MV-4-11 (cell line): ENCODE data around the gene BAIAP2L2.
"Not testable (repeated sequence)": the region's sequence is repeated elsewhere in the genome, so short reads cannot be mapped to it uniquely, and the experiment has no call there.

Experiments
- DNase-seq: peaks from one replicate; lab custom pipeline; 2025; lab: John Stamatoyannopoulos, UW

The BAIAP2L2 gene, protein sequence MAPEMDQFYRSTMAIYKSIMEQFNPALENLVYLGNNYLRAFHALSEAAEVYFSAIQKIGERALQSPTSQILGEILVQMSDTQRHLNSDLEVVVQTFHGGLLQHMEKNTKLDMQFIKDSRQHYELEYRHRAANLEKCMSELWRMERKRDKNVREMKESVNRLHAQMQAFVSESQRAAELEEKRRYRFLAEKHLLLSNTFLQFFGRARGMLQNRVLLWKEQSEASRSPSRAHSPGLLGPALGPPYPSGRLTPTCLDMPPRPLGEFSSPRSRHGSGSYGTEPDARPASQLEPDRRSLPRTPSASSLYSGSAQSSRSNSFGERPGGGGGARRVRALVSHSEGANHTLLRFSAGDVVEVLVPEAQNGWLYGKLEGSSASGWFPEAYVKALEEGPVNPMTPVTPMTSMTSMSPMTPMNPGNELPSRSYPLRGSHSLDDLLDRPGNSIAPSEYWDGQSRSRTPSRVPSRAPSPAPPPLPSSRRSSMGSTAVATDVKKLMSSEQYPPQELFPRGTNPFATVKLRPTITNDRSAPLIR

DNA sequence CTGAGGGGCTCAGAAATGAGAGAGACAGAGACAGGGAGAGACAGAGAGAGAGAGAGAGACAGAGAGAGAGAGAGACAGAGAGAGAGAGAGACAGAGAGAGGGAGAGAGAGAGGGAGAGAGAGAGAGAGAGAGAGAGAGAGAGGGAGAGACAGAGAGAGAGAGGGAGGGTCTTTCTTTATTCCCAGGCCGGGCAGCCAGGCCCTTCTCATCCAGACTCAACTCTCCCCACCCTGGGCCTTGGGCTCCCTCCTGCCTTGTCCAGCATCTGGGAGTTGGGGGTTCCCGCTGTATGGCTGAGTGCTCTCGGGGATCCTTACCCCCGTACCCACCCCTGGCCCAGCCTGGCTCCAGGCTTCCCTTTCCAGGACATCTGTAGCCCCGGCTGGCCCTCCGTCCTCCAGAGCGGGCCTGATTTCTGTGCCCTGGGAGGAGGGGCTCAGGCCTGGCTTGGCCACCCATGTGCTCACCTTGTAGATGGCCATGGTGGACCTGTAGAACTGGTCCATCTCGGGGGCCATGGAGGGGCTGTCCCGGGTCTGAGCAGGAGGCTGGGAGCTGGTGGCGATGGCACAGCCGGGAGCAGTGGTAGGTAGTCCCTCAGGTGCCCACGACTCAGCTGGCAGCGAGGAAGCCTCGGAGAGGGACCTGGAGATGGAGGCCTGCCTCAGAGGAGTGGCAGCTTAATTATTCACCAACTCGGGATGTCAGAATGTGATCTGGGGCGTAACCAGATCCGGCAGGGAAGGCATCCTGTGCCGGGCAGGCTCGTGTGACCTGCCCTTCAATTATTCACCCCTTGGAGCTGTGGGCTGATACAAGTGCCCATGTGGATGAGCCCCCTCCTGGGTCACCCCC lies at the start of gene BAIAP2L2:
Gene BAIAP2L2 (minus strand): TSS at position 677 of the 855 bp plus-strand sequence. CDS start 159 bp downstream, at position 518.
- DNase-seq = no peak

DNA sequence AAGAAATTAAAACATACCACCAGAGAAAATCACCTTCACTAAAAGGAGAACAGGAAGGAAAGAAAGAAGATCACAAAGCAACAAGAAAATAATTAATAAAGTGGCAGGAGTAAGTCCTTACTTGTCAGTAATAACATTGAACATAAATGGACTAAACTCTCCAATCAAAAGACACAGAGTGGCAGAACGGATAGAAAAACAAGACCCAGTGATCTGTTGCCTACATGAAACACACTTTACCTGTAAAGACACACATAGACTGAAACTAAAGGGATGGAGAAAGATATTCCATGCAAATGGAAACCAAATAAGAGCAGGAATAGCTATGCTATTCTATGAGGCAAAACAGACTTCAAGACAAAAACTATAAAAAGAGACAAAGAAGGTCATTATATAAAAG lies 45.2 kb upstream of the BAIAP2L2 start:
- no peak for DNase-seq

DNA sequence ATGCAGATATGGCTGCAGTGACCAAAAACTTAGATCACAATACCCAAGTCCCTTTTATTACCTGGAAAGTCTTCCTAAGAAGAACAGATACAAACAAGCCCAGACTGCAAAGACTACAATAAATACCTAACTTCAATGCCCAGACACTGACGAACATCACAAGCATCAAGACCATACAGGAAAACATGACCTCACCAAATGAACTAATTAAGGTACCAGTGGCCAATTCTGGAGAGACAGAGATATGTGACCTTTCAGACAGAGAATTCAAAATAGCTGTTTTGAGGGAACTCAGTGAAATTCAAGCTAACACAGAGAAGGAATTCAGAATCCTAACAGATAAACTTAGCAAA lies 44.1 kb upstream of the BAIAP2L2 start:
- DNase-seq = not testable (repeated sequence)

DNA sequence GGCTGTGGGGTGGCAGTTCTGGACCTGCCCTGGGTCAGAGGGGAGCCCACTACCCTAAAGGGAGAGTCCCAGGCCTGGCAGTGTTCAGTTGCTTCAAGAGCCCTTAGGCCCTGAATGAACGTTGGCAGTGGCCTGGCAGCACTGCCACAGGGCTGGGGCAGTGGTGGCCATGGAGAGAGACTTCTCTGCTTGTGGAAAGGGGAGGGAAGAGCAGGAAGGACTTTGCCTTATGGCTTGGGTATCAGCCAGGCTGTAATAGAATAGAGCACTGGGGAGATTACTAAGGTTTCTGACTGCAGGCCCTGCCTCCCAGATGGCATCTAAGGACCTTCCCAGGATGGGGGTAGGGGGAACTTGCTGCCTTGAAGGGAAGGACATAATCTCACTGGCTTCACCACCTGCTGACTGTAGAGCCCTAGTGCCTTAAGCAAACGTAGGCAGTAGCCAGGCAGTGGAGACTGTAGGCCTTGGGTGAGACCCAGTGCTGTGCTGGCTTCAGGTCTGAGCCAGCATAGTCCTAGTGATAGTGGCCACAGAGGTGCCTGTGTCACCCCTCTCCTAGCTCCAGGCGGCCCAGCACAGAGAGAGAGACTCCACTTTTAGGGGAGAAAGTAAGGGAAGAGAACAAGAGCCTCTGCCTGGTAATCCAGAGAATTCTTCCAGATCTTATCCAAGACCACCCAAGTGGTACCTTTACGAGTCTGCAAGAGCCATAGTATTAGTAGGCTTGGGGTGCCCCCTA lies 43.5 kb upstream of the BAIAP2L2 start:
- DNase-seq = no peak

DNA sequence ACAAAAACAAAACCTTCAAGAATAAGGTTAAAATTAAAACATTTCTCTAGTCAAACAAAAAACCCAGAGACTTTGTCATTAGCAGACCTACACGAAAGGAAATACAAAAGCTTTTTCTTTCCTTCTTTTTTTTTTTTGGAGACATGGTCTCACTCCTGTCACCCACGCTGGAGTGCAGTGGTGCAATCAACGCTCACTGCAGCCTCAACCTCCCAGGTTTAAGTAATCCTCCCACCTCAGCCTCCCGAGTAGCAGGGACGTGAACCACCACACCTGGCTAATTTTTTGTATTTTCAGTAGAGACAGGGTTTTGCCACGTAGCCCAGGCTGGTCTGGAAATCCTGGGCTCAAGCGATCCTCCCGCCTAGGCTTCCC lies 40.6 kb upstream of the BAIAP2L2 start:
- DNase-seq = no peak

DNA sequence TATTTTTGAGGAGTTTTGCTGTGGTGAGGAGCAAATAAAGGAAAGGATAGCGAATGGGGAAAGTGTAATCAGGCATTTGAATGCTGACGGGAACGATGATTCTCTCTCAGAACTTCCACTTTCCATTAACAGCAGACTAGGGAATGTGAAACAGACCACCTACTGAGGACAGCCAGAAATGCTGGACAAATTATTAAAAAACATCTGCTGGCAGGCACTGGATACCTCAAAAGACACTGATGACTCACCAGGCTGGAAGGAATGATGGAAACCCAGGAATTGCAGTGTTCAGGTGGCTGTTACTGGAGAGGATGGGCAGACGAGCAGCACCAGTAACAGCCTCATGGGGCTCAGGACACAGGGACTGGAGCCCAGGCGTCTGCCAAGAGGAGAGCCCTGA lies 37.8 kb upstream of the BAIAP2L2 start:
- DNase-seq = no peak

DNA sequence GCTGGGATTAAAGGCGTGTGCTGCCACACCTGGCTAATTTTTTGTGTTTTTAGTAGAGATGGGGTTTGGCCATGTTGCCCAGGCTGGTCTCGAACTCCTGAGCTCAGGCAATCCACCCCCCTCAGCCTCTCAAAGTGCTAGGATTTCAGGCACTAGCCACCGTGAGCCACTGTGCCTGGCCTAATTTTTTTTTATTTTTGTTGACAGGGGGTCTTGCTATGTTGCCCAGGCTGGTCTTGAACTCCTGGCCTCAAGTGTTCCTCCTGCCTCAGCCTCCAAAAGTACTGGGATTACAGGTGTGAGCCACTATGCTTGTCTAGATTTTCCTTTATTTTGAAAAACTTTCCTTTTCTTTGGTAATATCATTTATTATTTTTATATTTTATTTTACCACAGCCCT lies 35.7 kb upstream of the BAIAP2L2 start:
- DNase-seq = not testable (repeated sequence)

DNA sequence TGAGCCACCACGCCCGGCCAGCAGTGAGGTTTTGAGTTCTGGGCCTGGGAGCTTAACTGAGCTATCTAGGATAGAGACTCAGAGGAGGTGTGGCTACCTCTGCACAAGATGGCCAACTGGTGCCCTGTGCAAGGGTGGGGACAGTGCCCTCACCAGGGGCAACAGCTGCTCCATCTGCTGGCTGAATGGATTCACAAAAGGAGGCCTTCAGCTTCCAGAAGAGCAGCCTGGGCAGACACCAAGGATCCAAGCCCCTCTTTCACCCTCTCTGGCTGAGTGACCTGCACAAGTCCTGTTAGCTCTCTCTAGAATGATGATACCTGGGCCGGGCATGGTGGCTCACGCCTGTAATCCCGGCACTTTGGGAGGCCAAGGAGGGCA lies 33.5 kb upstream of the BAIAP2L2 start:
- no peak for DNase-seq

DNA sequence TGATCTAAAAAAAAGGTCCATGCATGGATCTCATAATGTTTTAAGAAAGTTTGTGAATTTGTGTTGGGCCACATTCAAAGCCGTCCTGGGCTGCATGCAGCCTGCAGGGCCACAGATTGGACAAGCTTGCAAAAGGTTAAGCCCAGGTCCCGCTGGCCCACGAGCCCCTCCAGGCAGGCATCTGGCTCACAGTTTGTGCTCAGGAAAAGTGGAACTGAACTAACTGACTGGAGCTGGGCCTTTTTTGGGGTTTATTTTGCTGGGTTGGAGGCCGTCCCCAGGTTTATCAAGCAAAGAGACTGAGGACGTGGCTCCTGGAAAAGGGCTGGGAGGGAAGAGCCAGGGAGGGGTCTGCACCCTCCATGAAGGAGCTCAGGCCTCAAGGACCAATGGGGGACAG lies 32.1 kb upstream of the BAIAP2L2 start:
- no peak for DNase-seq

DNA sequence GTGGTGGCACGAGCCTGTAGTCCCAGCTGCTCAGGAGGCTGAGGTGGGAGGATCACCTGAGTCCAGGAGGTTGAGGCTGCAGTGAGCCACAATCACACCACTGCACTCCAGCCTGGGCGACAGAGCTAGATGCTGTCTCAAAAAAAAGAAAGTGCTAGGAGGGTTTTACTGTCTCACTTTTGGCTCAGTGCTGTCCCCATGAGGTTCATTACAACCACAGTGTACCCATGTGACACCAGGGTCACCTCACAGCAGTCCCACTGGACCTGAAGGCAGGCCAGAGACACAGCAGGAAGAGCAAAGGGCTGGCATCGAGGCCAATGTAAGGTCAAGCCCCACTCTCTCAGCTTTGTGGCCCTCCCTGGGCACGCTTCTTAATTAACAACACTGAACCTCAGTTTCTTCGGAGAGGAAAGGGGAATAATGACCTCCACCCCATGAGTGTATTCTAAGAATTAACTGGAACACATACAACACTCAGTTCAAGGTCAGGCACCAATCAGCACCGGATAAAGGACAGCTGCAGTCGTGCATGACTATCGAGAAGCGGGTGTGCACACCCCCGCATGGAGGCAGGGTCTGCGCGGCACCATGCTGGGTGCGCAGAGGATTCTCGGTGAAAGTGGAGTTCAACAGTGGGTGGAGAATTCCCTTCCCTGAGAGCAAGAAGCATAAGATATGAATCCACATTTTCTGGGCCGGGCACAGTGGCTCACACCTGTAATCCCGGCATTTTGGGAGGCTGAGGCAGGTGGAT lies 30.9 kb upstream of the BAIAP2L2 start:
- DNase-seq = no peak

DNA sequence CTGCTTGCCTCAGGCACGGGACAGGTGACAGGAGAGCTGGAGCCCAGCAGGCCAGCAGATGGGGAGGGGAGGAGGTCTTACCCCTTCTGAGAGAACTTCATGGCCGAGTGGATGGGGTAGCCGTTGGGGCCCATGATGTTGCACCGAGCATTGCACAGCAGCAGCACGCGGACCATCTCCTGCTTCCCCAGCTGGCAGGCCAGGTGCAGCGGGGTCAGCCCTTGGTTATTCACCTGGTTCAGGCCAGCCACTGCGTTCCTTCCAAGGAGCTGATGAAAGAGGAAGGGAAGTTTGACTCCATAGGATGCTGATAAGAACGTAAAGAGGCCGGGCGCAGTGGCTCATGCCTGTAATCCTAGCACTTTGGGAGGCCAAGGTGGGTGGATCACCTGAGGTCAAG lies 29.4 kb upstream of the BAIAP2L2 start:
- DNase-seq = no peak

DNA sequence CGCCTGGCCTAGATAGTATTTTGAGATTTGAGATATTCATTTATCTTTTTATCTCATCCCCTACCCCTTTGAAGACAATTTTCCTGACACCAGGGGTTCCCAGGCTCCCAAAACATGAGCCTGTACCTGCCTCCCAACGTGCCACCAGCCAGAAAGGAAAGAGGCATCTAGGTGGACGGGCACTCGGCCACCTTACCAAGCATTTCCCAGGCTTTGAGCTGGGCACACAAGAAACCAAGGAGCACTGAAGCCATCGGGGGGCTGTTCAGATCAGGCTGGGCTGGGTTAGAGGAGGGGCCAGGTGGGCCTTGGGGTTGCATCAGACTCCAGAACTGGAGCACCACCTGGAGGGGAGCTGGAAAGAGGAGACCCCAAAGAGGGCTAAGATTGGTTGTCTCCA lies 28.5 kb upstream of the BAIAP2L2 start:
- no peak for DNase-seq

DNA sequence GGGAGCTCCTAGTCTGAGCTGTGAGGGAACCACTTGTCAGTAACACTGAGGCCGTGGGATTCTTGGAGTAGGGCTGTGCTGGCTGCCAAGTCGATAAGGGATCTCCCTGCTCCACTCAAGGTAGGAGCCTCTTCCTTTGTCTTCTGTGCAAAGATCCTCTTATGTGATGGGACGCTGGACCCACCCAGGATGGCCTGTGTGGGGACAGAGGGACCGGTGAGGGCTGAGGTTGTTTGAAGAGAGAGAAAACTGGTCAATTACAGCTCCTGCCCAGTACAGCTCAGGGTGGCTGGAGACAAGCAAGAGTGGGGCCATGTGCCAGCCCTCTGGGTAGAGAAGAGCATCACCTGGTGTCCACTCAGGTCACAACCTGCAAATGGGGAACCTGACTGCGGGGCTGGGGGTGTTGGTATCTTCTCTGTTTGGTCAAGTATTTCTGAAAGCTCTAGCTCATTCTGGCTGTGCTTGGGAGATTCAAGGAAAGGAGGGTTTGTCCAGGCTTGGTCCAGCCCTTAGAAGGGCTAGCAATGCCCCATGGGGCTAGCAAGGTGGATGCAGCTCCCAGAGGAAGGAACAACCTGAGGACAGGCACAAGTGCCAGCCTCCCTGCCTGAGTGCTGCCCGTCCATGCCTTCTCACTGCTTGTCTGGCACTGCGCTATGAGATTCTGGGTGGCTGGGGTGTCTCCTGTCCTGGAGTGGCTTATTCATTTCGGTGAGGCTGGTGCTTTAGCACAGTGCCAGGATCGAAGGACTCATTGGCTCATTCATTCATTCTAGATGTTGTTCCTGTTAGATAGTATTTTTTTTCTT lies 27.6 kb upstream of the BAIAP2L2 start:
- no peak for DNase-seq

DNA sequence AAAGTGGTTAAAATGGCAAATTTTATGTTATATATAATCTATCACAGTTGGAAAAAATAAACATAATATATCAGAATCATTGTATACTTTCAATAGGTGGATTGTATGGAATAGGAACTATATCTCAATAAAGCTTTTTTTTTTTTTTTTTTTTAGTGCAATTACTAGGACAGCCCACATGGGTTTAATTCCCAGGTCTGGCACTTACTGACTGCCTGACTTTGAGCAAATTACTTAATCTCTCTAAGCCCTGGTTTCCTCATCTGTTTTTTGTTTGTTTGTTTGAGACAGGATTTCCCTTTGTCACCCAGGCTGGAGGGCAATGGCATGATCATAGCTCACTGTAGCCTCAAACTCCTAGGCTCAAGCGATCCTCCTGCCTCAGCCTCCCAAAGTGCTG lies 26.1 kb upstream of the BAIAP2L2 start:
- DNase-seq = peak; percentile 10

DNA sequence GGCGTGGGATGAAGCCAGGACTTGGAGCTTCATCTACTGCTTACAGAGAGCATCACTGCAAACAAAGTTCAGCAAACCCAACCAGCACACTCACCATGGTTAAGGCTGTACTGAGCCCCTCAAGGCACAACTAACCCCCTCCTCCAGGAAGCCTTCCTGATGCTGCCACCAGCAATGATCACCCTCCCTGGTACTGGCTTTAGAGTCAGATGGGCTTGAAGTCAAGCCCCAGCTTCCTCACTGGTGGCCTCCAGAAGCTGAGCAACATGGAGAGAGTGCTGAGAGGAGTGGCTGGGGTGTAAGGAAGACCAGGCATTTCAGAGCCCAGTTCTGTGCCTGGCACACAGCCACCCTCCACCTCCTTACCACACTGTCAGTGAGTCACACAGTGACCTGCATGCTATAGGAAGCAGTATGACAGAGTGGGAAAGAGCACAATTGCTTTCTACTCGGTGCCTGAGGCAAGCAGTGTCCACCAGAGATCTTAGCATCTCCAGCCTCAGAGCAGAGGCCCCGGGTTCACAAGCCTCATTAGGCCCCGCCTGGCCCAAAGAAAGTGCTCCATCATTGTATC lies 24.7 kb upstream of the BAIAP2L2 start:
- DNase-seq = peak; percentile 63

DNA sequence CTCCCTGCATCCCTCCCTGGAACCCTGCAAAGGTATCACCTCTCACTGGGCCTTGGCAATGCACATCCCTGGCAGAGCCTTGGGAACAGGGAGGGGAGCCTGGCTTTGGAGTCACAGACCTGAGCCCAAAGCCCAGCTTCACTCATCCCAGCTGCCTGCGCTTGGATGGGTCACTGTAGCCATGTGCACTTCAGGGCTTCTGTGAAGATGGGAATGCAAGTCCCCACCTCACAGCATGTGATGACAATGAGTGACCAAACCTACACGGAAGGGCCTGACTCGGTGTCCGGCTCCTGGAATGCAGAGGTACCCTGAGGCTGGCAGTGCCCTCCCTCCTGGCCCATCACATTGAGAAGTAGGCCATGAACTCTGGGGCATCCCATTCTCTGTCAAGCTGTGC lies 22.8 kb upstream of the BAIAP2L2 start:
- no peak for DNase-seq

DNA sequence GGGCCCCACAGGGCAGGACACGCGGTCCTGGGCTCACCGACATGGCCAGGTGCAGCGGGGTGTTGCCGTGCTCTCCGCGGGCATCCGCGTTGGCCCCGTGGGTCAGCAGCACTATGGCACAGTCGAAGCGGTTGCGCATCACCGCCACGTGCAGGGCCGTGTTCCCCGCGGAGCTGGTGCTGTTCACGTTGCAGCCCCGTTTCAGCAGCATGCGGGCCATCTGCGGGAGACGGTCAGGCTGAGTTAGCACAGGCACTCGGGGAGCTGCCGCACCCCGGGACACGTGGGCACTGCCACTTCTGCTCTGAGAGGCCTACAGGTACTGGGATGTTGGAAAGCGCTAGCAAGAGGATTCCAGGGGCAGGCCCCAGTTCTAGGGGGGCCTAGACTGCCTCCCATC lies 22.3 kb upstream of the BAIAP2L2 start:
- DNase-seq = no peak

DNA sequence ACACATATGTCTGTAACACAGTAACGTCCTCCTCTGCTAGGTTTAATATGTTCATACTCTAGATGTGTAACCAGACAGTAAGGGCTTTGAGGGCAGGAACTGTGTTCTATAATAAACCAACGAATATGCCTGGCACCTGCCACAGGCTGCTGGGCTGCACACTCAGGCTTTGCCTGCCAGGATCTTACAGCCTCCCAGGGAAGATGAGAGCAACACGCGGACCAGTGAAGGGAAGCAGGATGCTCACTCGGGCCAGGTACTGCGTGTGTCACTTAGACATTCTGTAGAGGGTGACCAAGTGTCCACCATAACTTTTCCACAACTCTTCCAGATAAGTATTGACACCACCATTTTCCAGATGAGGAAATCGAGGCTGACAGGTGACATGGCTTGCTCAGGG lies 21.7 kb upstream of the BAIAP2L2 start:
- DNase-seq = no peak

DNA sequence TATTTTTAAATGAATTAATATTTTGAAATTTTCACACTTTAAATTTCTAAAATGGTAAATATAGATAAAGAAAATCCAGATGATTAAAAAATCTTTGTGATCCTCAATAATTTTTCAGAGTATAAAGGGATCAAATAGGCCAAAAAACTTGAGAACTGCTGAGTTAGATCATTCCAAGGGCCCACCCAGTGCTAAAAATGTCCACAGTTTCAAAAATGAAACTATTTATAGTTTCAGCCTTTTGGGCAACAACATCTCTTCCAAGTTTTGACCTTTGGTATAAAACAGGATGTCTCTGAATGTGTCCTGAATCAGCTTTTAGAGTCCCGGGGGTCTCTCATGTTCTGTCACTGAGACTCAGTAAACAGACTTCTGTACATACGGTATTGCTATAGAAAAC lies 20.9 kb upstream of the BAIAP2L2 start:
- DNase-seq = no peak

DNA sequence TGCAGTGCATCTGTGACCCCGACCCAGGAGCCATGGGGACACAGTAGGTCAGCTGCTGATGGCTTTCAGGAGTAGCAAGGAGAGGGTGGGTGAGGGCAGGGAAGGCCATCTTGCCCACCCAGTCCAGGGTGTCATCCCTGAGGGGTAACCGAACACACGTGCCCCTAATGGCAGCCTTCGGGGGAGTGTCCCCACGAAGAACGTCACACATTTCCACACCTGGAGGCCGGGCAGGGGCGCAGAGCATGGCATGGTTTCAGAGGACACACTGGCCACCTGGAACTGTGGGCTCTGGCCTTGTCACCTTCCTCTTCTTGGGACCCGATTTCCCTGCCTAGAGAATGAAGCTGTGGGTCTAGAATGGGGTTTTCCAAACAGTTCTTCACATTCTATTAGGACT lies 19.4 kb upstream of the BAIAP2L2 start:
- no peak for DNase-seq

DNA sequence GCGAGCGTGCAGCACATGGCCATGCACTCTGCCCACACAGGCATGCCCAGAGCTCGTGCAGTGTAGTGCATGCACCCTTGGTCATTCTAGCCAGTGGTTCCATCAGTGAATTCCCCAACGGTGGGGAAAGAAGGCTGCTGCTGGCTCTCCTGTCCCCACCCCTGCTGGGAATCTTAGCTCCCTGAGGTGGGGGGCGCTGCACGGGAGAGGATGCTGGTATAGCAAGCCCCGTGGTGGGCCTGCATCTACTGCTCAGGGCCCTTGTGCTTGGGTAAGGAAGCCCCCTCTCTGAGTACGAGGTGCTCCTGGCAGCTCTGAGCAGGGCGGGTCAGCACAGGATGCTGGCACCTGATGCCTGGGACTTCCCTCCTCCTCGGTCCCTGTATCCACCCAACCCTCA lies 18.5 kb upstream of the BAIAP2L2 start:
- DNase-seq = no peak
